PC-9 (cell line): ENCODE results near the gene NDUFAF2.

Experiments
- EZH2 ChIP-seq: fragments of 200-600 bp; sonication (generic); IDR thresholded peaks from 2 replicates; pipeline ENCODE4 v1.8.0; 2017; ENCODE audit warnings: antibody characterized with exemption, low read depth
- TF ChIP-seq, protein P1 (sequence below): fragments of 200-600 bp; sonication (generic); conservative IDR thresholded peaks from 2 replicates; pipeline ENCODE4 v1.6.1; 2017; ENCODE audit warnings: mixed run types, antibody characterized with exemption, mild to moderate bottlenecking, moderate library complexity

DNA sequence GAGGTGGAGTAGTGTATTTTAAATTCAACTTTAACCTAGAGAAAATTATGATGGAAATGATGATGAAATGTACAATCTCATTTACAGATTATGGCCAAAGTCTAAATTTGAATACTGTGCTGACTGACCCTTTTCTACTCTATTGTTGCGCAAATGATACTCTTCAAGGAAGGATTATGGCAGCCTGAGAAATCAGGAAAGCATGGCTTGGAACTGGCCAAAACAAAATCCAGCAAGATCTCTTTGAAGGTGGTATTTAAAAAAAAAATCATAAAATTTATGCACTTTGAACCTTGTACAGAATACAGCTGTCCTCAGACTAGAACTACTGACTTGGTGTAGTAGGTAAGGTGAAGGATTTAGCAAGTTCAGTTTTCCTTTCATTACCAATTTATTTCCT is 105.3 kb downstream of the NDUFAF2 start:
- TF ChIP-seq, protein P1, sequence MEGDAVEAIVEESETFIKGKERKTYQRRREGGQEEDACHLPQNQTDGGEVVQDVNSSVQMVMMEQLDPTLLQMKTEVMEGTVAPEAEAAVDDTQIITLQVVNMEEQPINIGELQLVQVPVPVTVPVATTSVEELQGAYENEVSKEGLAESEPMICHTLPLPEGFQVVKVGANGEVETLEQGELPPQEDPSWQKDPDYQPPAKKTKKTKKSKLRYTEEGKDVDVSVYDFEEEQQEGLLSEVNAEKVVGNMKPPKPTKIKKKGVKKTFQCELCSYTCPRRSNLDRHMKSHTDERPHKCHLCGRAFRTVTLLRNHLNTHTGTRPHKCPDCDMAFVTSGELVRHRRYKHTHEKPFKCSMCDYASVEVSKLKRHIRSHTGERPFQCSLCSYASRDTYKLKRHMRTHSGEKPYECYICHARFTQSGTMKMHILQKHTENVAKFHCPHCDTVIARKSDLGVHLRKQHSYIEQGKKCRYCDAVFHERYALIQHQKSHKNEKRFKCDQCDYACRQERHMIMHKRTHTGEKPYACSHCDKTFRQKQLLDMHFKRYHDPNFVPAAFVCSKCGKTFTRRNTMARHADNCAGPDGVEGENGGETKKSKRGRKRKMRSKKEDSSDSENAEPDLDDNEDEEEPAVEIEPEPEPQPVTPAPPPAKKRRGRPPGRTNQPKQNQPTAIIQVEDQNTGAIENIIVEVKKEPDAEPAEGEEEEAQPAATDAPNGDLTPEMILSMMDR = no peak
- TF ChIP-seq EZH2 = no peak
